Ammon's horn (tissue), 1 donor: ENCODE measurements around the gene SMAP1.

Experiments
- DNase-seq: peaks from one replicate; pipeline ENCODE4 v3.0.0-alpha.2; 2016; ENCODE audit warnings: low spot score

The SMAP1 gene

GRCh38 chr6:70684794-70685493 lies 17.3 kb downstream of the SMAP1 start:
- DNase-seq, result no peak

- no peak for DNase-seq
Measured at GRCh38 chr6:70685494-70686180, 18.0 kb downstream of the SMAP1 start.

- DNase-seq, result peak; percentile 37
Measured at GRCh38 chr6:70686548-70687133, 19.0 kb downstream of the SMAP1 start.

GRCh38 chr6:70693887-70694286 lies 26.2 kb downstream of the SMAP1 start:
- no peak for DNase-seq

DNA sequence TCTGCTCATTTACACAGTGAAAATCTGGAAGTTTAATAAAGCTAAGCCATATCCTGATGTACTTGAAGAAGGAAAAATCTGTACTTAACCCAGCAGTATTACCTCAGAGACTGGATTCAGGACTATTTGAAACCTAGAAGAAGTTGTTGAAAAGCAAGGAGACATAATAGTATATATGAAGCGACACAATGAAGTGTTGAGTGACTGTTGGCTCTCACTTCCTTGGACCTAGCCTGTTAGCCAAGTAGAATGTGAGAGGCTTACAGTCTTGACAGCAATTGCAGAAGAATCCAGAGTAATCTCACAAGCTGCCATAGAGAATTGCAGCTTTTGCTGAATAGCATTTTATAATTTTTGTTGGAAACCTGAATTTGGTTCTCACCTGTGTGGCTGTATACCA lies 26.7 kb downstream of the SMAP1 start:
- no peak for DNase-seq

GRCh38 chr6:70700922-70701876 lies 33.5 kb downstream of the SMAP1 start:
- peak; percentile 6 for DNase-seq

DNA sequence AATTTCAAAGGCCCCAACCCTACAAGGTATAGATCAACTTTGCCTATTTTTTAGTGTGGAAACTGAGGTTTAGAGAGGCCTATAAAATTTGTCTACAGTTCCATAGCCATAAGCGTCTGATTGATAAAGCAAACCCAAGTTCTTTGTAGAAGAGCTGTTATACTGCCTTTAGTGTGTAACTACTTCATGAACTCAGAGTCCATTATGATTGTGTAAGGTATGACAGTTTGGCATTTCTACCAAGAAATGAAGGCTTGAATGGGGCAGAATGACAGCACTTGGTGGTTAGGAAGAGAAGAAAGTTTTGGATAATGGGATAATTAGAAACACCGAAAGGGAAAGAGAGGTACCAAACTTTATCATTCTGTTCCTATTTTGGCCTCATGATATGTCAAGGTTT lies 38.1 kb downstream of the SMAP1 start:
- DNase-seq, result no peak

DNA sequence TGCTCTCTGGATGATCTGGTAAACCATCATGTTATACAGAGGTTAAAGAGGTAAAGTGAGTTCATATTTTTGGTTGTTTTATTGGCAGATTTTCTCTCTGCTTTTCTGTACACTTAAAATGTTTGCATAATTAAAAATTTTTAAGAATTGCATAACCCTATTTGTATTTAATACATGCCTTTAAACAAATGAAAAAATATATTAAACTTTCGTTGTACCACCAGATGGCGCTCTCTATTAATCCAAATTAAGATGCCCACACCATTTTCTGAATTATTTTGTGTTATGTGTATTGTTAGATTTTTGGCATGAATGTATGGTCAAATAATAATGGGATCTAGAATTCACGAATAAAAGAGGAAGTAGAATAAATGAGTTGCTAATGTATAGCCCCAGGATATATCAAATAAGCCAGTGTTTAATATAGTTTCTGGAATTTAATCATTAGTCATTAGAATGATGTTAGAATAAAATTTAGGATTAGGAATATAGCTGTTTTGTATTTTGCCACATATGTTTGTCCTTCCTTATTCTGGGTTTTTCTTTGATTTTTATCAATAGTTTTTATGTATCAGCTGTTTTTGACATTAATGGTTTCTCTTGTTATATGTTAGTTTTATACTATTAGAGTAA lies 38.9 kb downstream of the SMAP1 start:
- DNase-seq, result peak; percentile 27

DNA sequence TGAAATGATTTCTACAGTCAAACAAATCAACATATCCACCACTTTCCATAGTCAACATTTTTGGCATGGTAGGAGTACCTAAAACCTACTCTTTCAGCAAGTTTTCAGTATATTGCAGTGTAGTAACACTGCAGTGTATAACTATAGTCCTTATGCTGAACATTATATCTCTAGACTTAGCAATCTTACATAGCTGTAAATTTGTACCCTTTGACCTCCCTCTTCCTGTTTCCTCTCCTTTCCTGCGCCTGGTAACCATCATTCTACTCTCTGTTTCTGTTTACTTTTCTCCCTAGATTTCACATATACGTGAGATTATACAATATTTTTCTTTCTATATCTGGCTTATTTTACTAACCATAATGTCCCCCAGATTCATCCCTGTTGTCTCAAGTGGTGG lies 40.2 kb downstream of the SMAP1 start:
- no peak for DNase-seq

DNA sequence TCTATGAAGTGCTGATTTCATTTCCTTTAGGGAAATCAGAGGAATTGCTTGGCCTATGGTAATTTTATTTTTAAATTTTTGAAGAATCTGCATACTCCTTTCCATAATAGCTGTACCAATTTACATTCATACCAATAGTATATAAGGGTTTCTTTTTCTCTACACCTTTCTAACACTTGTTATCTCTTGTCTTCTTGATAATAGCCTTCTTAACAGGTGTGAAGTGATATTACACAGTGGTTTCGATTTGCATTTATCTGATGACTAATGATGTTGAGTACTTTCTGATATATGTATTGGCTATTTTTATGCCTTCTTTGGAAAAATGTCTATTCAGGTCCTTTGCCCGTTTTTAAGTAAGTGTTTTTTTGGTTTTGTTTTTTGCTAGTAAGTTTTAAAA lies 40.8 kb downstream of the SMAP1 start:
- no peak for DNase-seq

- no peak for DNase-seq
Measured at GRCh38 chr6:70709826-70710225, 42.1 kb downstream of the SMAP1 start.

DNA sequence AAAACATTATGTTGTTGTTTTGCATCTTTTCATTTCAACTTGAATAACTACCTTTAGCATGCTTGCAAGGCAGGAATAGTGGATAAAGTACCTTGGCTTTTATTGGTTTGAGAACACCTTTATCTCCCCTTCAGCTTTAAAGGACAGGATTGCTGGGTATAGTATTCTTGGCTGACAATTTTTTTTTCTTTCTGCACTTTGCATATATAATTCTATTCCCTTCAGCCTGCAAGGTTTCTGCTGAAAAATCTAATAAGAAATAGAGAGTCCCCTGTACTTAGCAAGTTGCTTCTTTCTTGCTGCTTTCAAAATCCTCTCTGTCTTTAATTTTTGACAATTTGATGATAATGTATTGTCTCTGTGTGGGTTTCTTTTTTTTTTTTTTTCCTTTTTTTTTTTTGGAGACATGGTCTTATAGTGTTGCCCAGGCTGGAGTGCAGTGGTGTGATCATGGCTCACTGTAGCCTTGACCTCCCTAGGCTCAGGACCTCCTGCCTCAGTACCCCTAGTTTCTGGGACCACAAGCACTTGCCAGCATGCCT lies 47.1 kb downstream of the SMAP1 start:
- DNase-seq, result no peak

GRCh38 chr6:70717038-70717801 lies 49.5 kb downstream of the SMAP1 start:
- no peak for DNase-seq

DNA sequence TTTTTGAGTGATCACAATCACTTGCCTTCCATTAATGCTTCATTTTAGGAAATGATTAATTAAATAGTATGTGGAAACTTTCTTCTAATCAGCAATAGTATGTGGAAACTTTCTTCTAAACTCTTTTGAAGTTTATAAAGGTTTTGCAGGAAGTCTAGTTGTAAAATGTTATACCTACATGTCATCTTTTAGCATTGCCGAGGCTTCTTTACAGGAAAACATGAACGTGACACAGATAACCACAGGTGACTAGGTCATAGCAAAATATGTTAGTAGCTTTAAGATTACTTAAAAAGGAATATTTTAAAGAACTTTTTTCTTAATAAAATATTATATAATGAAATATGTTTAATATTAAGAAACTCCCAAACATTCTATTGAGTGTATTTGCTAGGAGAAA lies 56.8 kb downstream of the SMAP1 start:
- no peak for DNase-seq

DNA sequence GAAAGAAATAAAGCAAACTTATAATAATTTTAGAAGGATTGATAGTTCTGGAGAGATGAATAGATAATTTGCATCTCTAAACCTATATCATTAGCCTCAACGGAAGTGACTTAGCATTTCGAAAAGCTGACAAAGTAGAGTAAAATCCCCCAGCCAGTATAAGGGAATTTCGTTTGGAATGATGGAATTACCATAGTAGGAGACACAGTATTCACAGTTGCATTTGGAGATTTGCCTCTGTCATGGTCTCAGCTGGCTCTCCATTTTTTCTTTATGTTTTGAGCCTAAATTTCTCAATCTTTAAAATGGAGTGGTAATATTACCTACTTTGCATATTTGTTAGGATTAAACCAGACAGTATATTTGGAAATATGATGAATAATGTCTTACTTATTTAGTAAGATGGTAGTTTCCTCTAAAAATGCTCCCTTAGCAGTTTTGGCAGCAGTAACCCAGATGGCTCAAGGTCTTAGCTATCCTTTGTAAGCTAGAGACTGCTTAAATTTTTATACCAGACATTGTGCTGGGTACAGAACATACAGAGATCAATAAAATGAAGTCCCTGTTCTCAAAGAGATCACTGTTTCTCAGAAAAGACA lies 58.2 kb downstream of the SMAP1 start:
- no peak for DNase-seq

DNA sequence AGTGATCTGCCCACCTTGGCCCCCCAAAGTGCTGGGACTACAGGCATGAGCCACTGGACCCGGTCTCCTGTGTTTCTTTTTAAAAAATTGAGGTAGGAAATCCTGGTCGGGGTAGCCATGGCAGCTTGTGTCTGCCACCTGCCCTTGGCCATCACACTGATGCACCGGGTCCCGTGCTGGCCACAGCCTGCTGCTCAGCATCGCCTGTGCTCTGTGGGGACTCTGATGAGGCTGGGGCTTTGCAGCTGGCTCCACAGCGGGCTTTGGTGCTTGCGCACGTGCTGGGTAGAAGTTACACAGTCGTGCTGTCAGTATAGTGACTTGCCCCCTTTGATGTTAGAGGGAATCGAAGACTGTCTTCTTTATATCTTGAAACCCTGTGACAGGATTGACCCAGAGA lies 66.7 kb downstream of the SMAP1 start:
- DNase-seq, result no peak

DNA sequence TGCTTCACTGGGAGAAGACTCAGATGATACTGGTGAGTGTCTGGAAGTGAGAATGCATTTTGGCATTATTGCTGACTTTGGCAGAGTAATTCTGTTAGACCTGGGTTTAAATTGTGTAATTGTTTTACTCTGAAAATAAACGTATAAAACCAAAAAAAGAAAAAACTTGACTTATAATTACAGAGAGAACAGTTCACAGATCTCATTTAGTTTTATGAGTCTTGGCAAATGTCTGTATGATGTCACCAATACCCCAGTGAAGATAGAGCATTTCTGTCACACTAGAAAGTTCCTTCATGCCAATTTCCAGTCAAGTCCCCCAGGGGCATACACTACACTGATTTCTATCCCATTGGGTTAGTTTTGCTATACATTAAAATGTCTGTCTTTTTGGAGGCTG lies 67.3 kb downstream of the SMAP1 start:
- DNase-seq, result no peak

DNA sequence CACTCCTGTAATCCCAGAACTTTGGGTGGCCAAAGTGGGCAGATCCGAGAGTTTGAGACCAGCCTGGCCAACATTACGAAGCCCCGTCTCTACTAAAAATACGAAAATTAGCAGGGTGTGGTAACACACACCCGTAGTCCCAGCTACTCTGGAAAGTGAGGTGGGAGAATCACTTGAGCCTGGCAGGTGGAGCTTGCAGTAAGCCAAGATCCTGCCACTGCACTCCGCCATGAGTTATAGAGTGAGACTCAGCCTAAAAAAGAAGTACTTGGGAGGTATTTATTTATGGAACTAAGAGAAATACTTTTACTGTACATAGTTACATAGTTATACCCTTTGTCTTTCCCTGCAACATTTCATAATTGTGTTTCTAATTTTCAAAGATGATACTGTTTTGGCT lies 67.8 kb downstream of the SMAP1 start:
- DNase-seq, result no peak

- no peak for DNase-seq
Measured at GRCh38 chr6:70738028-70738427, 70.3 kb downstream of the SMAP1 start.

- no peak for DNase-seq
Measured at GRCh38 chr6:70739534-70739933, 71.9 kb downstream of the SMAP1 start.
